ENCODE results near the gene TAL2. TPM values are rescaled to one million over a fixed set of nuclear protein-coding genes. Genes with fewer than 3 reads are reported as not detected.

TAL2 gene
- total and polyA plus RNA-seq, 2 donors from 2014 or later: 0.98 TPM; not detected in 1

- DNase-seq: no peak
- no peak overlapping the region for H3K27ac ChIP-seq (ENCODE audit: low read depth in 2 of 2, low read length in 2 of 2)
- no peaks in the 10 kb centered on the region for H3K27me3 ChIP-seq (ENCODE audit: control insufficient read depth, insufficient read depth, low read length)
- no peak for FAIRE-seq
- intact Hi-C loops (cut with DNase I): no loop called here
- no peaks in the 10 kb centered on the region for H3K9me3 ChIP-seq (ENCODE audit: control insufficient read depth in 2 of 3, insufficient read depth in 1 of 3, low read length in 3 of 3)
- H3K4me1 ChIP-seq (ENCODE audit: control insufficient read depth in 2 of 3, insufficient read depth in 2 of 3, low read depth in 1 of 3, low read length in 3 of 3): no peaks in the 10 kb centered on the region
- peaks cover 0 to 3% (median 0%) of the 10 kb centered on the region in 3 donors for H3K36me3 ChIP-seq (ENCODE audit: control insufficient read depth in 2 of 3, insufficient read depth in 3 of 3, low read length in 3 of 3)
- no peak overlapping the region for H3K4me3 ChIP-seq (ENCODE audit: low read length in 3 of 3)
- no peak overlapping the region for H3K9ac ChIP-seq (ENCODE audit: low read length in 3 of 3)
- no peak for TF ChIP-seq CTCF (IDR thresholded peaks at IDR 0.05; ENCODE audit: borderline replicate concordance, extremely low read depth, insufficient read depth)
Measured at GRCh38 chr9:105632807-105633206, 29.4 kb upstream of the TAL2 start.

- Histone ChIP-seq H3K27me3 (ENCODE audit: control insufficient read depth, insufficient read depth, low read length) (no peaks in the 10 kb centered on the region), H3K4me1 (ENCODE audit: control insufficient read depth in 2 of 3, insufficient read depth in 2 of 3, low read depth in 1 of 3, low read length in 3 of 3) (no peaks in the 10 kb centered on the region), H3K9ac (ENCODE audit: low read length in 3 of 3) (no peak overlapping the region), H3K9me3 (ENCODE audit: control insufficient read depth in 2 of 3, insufficient read depth in 1 of 3, low read length in 3 of 3) (no peaks in the 10 kb centered on the region), H3K4me3 (ENCODE audit: low read length in 3 of 3) (no peak overlapping the region), H3K36me3 (ENCODE audit: control insufficient read depth in 2 of 3, insufficient read depth in 3 of 3, low read length in 3 of 3) (peaks cover 0 to 3% (median 0%) of the 10 kb centered on the region in 3 donors), H3K27ac (ENCODE audit: low read depth in 2 of 2, low read length in 2 of 2) (no peak overlapping the region)
- intact Hi-C loops (cut with DNase I): no loop called here
- peak in 1 of 5 donors; percentile 37 for DNase-seq
- no peak for FAIRE-seq
- no peak for TF ChIP-seq CTCF (IDR thresholded peaks at IDR 0.05; ENCODE audit: borderline replicate concordance, extremely low read depth, insufficient read depth)
Measured at GRCh38 chr9:105633411-105633810, 28.8 kb upstream of the TAL2 start.

- no peak overlapping the region for H3K4me3 ChIP-seq (ENCODE audit: low read length in 3 of 3)
- H3K9me3 ChIP-seq (ENCODE audit: control insufficient read depth in 2 of 3, insufficient read depth in 1 of 3, low read length in 3 of 3): no peaks in the 10 kb centered on the region
- DNase-seq (no peak), FAIRE-seq (no peak)
- H3K9ac ChIP-seq (ENCODE audit: low read length in 3 of 3): no peak overlapping the region
- H3K36me3 ChIP-seq (ENCODE audit: control insufficient read depth in 2 of 3, insufficient read depth in 3 of 3, low read length in 3 of 3): peaks cover 0 to 3% (median 0%) of the 10 kb centered on the region in 3 donors
- H3K4me1 ChIP-seq (ENCODE audit: control insufficient read depth in 2 of 3, insufficient read depth in 2 of 3, low read depth in 1 of 3, low read length in 3 of 3): no peaks in the 10 kb centered on the region
- intact Hi-C loops (cut with DNase I): no loop called here
- H3K27me3 ChIP-seq (ENCODE audit: control insufficient read depth, insufficient read depth, low read length): no peaks in the 10 kb centered on the region
- no peak for TF ChIP-seq CTCF (IDR thresholded peaks at IDR 0.05; ENCODE audit: borderline replicate concordance, extremely low read depth, insufficient read depth)
- H3K27ac ChIP-seq (ENCODE audit: low read depth in 2 of 2, low read length in 2 of 2): no peak overlapping the region
Measured at GRCh38 chr9:105636331-105636730, 25.9 kb upstream of the TAL2 start.

- DNase-seq (no peak), FAIRE-seq (no peak)
- intact Hi-C loops (cut with DNase I): no loop called here
- Histone ChIP-seq H3K9me3 (ENCODE audit: control insufficient read depth in 2 of 3, insufficient read depth in 1 of 3, low read length in 3 of 3) (peaks cover 0 to 5% (median 0%) of the 10 kb centered on the region in 3 donors), H3K4me3 (ENCODE audit: low read length in 3 of 3) (no peak overlapping the region), H3K27me3 (ENCODE audit: control insufficient read depth, insufficient read depth, low read length) (no peaks in the 10 kb centered on the region), H3K27ac (ENCODE audit: low read depth in 2 of 2, low read length in 2 of 2) (no peak overlapping the region), H3K36me3 (ENCODE audit: control insufficient read depth in 2 of 3, insufficient read depth in 3 of 3, low read length in 3 of 3) (peaks cover 0 to 3% (median 0%) of the 10 kb centered on the region in 3 donors), H3K9ac (ENCODE audit: low read length in 3 of 3) (no peak overlapping the region), H3K4me1 (ENCODE audit: control insufficient read depth in 2 of 3, insufficient read depth in 2 of 3, low read depth in 1 of 3, low read length in 3 of 3) (no peaks in the 10 kb centered on the region)
- peak; percentile 19 for TF ChIP-seq CTCF (IDR thresholded peaks at IDR 0.05; ENCODE audit: borderline replicate concordance, extremely low read depth, insufficient read depth)
Measured at GRCh38 chr9:105637787-105638395, 24.4 kb upstream of the TAL2 start.

Data from kidney (tissue), 14 donors.